K562 (cell line): ENCODE data around the gene MAP1S. TPM values are rescaled to one million over a fixed set of nuclear protein-coding genes. Genes with fewer than 3 reads are reported as not detected.

ENCODE experiments used
- BCL6 ChIP-seq: fragments of 250-450 bp; sonication (Bioruptor Pico); IDR thresholded peaks from 2 replicates; pipeline ENCODE4 v1.4.0; 2020
- MAX ChIP-seq: sonication (generic); formaldehyde crosslinking; IDR thresholded peaks from 2 replicates; pipeline ENCODE4 v1.9.0; 2022; ENCODE audit warnings: mild to moderate bottlenecking, missing genetic modification reagents
- MEF2A ChIP-seq: IDR thresholded peaks from 2 replicates; pipeline ENCODE4 v1.6.1; 2011; ENCODE audit warnings: low read depth, mild to moderate bottlenecking, low read length, moderate library complexity; ENCODE audit not compliant: control insufficient read depth
- MEF2D ChIP-seq: conservative IDR thresholded peaks from 2 replicates; pipeline ENCODE4 v1.6.1; 2016; ENCODE audit warnings: low read depth, missing genetic modification characterization, missing compliant biosample characterization
- NELFE ChIP-seq: IDR thresholded peaks from 2 replicates; pipeline ENCODE4 v1.6.1; 2011; ENCODE audit warnings: mild to moderate bottlenecking; ENCODE audit not compliant: insufficient read depth, insufficient read length
- NR1H2 ChIP-seq: sonication (generic); formaldehyde crosslinking; IDR thresholded peaks from 2 replicates; pipeline ENCODE4 v1.4.0; 2020; ENCODE audit warnings: mild to moderate bottlenecking, missing genetic modification reagents
- POLR2AphosphoS5 ChIP-seq: IDR thresholded peaks from 2 replicates; pipeline ENCODE4 v1.6.1; 2011; ENCODE audit warnings: mild to moderate bottlenecking, low read depth, low read length, moderate library complexity; ENCODE audit not compliant: control insufficient read depth, insufficient read depth
- RBM22 ChIP-seq: fragments of 200-400 bp; formaldehyde crosslinking; IDR thresholded peaks from 2 replicates; pipeline ENCODE4 v1.6.1; 2018; ENCODE audit warnings: low read length, low read depth; ENCODE audit not compliant: poor library complexity, severe bottlenecking
- RERE ChIP-seq: sonication (generic); formaldehyde crosslinking; IDR thresholded peaks from 2 replicates; pipeline ENCODE4 v1.8.0; 2023; ENCODE audit warnings: missing genetic modification reagents, mild to moderate bottlenecking, borderline replicate concordance
- RFX1 ChIP-seq: fragments of 450-650 bp; IDR thresholded peaks from 2 replicates; pipeline ENCODE4 v1.6.1; 2016; ENCODE audit warnings: mild to moderate bottlenecking, moderate library complexity
- SMAD3 ChIP-seq: fragments of 450-650 bp; formaldehyde crosslinking; conservative IDR thresholded peaks from 2 replicates; pipeline ENCODE4 v1.4.0; 2020; ENCODE audit warnings: mild to moderate bottlenecking
- TAF15 ChIP-seq: fragments of 200-400 bp; formaldehyde crosslinking; IDR thresholded peaks from 2 replicates; pipeline ENCODE4 v1.6.1; 2017; ENCODE audit warnings: mild to moderate bottlenecking, low read depth, low read length, moderate library complexity
- TFE3 ChIP-seq: fragments of 450-650 bp; formaldehyde crosslinking; IDR thresholded peaks from 2 replicates; pipeline ENCODE4 v1.4.0; 2020; ENCODE audit warnings: mild to moderate bottlenecking, mixed read lengths
- THAP7 ChIP-seq: fragments of 250-450 bp; sonication (Bioruptor Pico); IDR thresholded peaks from 2 replicates; pipeline ENCODE4 v1.5.0; 2021
- ZNF324 ChIP-seq: fragments of 250-450 bp; sonication (Bioruptor Pico); IDR thresholded peaks from 2 replicates; pipeline ENCODE4 v1.4.0; 2020; ENCODE audit warnings: mild to moderate bottlenecking
- ZNF668 ChIP-seq: fragments of 250-450 bp; sonication (Bioruptor Pico); IDR thresholded peaks from 2 replicates; pipeline ENCODE4 v1.8.0; 2022; ENCODE audit warnings: mild to moderate bottlenecking, inconsistent platforms
- ZNF79 ChIP-seq: fragments of 250-450 bp; sonication (Bioruptor Pico); IDR thresholded peaks from 2 replicates; pipeline ENCODE4 v1.4.0; 2020; ENCODE audit warnings: low read depth, mild to moderate bottlenecking, moderate library complexity
- polyA plus RNA-seq, 8 experiments: library from polyadenylated mRNA; depleted of rRNA in 4 of 8; stranded (reverse) in 5 of 8; unstranded in 3 of 8; fragments of >200 nt; fragmentation: Nextera tagmentation in 2 of 8; fragmentation: Illumina TruSeq in 1 of 8; extraction: Ambion mirVana in 2 of 8; extraction: Trizol in 1 of 8; gene quantifications; 2 replicates each; pipeline versions ENCODE4 v1.2.1 to v1.2.3, GENCODE V29; 2011 to 2014; ENCODE audit warnings: inconsistent platforms in 1 of 8, missing spikeins in 1 of 8
- total RNA-seq, 7 experiments: library from RNA; depleted of rRNA in 6 of 7; stranded (reverse); fragments of >200 nt in 6 of 7; fragmentation: Illumina TruSeq in 2 of 7; extraction: Trizol in 2 of 7; gene quantifications; 2 replicates each; pipeline versions ENCODE4 v1.2.1 to v1.2.3, GENCODE V29; 2011 to 2021; ENCODE audit warnings: low replicate concordance in 1 of 7

Gene MAP1S
- total and polyA plus RNA-seq, 9 of the 15 experiments (the other 6 are each of a cell fraction or from before 2014, with no cell fraction given), result 2.0 to 81.0 (median 9.5) TPM

- TF ChIP-seq MAX (CRISPR knock-in tag), result no peak
- no peak for TF ChIP-seq ZNF668 (CRISPR knock-in tag)
- TF ChIP-seq RFX1, result no peak
- no peak for TF ChIP-seq SMAD3 (CRISPR knock-in tag)
- no peak for TF ChIP-seq BCL6 (CRISPR knock-in tag)
- TF ChIP-seq NELFE, result no peak
- peak; percentile 76; the same call in 1 of the 2 replicates for TF ChIP-seq POLR2AphosphoS5
- TF ChIP-seq THAP7, result no peak
- TF ChIP-seq TFE3, result peak; percentile 46
- TF ChIP-seq NR1H2 (CRISPR knock-in tag), result no peak
- no peak; the same call in 1 of the 2 replicates for TF ChIP-seq MEF2D (tag)
- TF ChIP-seq MEF2A, result no peak
- TF ChIP-seq ZNF324 (CRISPR knock-in tag), result no peak
- no peak for TF ChIP-seq RERE
- TF ChIP-seq ZNF79, result no peak
- TF ChIP-seq TAF15, result no peak
- TF ChIP-seq RBM22, result no peak
Observed at GRCh38 chr19:17718947-17719711, at the start of gene MAP1S (continued).
